Measurements from ENCODE around the gene ABCG1. TPM values are rescaled to one million over a fixed set of nuclear protein-coding genes. Genes with fewer than 3 reads are reported as not detected.

ABCG1 gene
- total RNA-seq, 1 experiment from 2014 or later = not detected

DNA sequence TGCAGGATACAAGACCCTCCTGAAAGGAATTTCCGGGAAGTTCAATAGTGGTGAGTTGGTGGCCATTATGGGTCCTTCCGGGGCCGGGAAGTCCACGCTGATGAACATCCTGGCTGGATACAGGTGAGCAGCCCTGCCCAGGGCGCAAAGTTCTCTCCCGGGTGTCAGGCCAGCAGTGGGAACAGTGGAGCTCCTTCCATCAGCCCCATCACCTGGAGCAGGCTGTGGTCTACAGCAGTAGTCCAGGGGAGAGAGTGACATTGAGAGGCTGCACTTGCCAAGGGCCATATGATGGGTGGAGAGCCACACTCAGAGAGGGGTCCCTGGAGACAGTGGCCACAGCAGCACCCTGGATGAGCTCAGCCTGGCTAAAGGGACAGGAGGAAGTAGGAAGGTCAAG, 52.1 kb downstream of the ABCG1 start:
- no peak for DNase-seq (ENCODE audit: low read depth)

DNA sequence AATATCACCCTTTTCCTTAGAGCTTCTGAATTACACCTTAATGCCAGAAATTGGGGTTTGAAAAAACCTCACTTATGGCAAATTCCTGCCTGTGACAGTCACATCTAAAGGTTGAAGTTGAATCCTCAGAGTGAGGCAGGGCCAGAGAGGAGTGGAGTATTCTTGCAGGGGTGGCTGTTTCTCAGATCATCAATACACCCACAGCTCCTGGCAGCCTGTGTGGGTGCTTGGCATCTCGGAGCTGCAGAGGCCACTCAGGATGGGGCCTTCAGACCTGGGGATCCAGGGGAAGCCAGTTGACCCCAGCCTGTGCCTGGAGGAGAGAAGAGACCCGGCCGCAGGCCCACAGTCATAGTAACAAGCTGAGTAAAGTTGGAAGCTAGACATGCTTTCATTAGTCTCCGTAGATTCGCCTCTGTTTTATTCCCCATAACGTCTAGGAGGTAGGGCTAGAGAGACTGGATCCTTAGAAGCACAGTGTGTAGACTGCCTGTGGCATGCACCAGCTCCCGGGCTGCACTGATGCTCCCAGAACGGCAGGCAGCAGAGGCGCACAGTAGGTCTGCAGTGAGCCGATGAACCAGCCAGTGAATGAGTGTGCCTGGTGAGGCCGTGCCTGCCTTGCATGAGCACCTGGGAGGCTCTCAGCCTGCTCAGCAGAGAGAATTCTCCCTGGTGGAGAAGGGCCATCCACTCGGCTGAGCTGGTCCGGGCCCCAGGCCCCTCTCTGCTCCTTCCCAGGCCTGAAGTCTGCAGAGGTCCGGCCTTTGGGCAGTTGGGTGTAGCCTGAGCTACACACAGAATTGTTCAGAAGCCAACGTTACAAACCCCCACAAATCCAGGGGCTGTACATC, 53.4 kb downstream of the ABCG1 start:
- no peak for DNase-seq (ENCODE audit: low read depth)

- no peak for DNase-seq (ENCODE audit: low read depth)
These were observed 54.2 kb downstream of the ABCG1 start for GRCh38 chr21:42272984-42273600.

DNA sequence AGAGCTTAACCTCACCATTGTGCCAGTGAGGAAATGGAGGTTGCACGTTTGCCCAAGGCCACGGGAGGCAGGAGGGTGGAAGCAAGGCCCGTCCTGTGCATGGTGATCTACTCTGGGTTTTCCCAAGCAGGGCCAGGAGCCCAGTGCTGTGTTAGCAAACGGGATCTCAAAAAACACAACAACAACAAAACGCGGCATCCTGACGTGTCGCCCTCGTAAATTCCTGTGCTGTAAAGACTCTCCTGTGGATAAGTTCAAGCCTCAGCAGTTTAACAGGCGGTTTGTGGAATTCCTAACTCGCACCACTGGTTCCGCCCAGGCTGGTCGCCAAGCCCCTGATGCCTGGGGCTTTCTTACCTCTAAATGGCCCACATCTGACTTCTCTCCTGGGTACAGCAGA, 57.1 kb downstream of the ABCG1 start:
- DNase-seq (ENCODE audit: low read depth) = no peak

DNA sequence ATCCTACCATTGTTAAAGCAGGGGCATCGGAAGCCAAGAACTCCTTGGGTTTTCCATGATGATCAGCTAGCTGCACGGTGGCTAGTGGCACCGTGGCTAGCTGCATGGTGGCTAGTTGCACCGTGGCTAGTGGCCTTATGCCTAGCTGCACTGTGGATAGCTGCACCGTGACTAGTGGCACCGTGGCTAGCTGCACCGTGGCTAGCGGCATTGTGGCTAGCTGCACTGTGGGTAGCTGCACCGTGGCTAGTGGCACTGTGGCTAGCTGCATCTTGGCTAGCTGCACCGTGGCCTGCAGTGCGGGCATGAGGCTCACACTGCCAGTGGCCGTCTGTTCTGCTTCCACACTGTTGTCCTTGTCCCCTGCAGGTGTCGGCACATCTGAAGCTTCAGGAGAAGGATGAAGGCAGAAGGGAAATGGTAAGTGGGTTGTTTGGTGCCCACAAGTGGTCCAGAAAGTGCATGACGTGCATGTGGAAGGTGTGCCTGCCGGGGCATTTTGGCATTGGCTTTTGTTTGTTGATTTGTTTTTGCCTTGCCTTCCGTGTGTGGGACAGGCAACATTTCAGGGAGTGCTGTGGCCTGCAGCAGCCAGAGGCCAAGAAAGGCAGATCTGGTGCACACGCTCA, 57.7 kb downstream of the ABCG1 start:
- DNase-seq (ENCODE audit: low read depth) = no peak

GRCh38 chr21:42277593-42277992, 58.7 kb downstream of the ABCG1 start:
- no peak for DNase-seq (ENCODE audit: low read depth)

GRCh38 chr21:42278451-42279149, 59.7 kb downstream of the ABCG1 start:
- no peak for DNase-seq (ENCODE audit: low read depth)

DNA sequence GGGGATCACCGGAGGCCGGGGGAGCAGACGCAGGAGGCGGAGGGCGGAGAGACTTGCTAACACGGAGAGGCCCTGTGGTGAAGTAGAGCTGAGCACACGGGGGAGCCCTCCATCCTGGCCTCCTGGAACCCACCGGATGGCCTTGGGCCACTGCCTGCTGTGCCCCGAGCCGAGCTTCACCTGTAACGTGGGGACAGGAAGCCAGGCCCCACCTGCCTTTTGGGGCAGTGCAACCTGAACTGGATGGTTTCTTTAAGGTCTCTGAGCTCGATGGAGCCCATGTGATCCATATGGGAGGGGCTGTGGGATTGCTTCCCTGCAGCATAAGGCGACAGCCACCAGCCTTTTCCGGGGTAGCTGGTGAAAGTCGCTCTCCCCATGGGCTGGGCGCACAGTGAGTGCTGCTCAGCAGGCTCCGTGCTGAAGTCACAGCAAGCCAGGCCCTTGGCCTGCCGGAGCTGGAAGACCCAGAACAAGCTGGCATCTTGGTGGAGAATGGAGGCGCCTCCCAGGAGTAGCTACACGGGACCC, 60.5 kb downstream of the ABCG1 start:
- DNase-seq (ENCODE audit: low read depth) = no peak

DNA sequence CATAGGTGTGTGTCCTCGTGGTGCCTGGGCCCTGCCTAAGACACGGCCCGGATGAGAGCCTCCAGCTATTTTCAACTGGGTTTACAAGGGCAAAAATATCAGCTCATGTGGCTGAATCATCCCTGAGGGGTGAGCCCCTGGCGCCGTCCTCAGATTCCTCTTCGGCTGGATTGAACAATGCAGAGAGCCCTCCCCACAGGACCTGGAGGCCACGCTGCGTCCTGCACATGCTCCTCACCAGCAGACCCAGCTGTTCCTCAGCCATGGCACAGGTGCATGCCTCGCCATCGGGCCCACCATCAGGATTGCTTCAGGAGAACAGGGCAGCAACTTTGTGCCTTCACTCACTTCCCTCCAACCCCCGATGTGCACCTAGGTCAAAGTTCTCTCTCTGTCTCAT, 60.9 kb downstream of the ABCG1 start:
- no peak for DNase-seq (ENCODE audit: low read depth)

DNA sequence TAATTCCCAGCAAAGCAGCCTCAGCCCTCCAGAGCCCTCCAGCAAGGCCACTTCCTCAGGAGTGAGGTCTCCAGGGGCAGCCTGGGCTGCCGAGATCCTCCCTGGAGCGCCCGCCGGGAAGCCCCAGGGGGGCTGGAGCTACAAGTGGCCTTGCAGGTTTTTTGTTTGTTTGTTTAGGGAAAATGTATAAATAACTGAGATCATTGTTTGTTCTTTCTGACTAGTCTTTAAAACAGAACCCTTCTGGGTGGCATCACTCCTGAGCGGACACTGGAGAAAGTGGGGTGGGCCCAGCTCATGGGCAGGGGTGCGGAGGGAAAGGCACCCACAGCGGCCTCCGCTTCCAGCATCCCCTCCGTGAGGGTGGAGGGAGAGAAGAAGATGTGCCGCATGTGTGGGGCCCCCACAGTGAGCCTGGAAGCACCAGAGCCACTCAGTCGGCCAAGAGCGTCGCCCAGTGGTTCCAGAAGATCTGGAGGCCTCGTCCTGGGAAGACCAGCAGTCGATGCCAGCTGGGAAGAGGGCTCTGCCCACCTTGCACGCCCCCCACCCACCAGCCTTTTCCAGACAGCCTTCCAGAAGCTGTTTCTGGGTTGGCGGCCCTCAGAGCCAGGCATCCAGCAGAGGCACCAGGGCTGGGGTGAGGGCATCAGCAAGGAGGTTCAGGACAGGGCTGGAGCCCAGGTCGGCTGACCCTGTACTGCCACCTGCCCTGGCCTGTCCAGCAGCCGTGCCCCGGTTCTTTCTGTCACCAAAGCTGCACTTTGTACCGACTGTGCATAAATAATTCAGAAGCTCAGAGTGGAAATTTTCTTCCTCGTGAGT, 61.6 kb downstream of the ABCG1 start:
- DNase-seq (ENCODE audit: low read depth) = no peak

GRCh38 chr21:42281181-42281680, 62.3 kb downstream of the ABCG1 start:
- no peak for DNase-seq (ENCODE audit: low read depth)

DNA sequence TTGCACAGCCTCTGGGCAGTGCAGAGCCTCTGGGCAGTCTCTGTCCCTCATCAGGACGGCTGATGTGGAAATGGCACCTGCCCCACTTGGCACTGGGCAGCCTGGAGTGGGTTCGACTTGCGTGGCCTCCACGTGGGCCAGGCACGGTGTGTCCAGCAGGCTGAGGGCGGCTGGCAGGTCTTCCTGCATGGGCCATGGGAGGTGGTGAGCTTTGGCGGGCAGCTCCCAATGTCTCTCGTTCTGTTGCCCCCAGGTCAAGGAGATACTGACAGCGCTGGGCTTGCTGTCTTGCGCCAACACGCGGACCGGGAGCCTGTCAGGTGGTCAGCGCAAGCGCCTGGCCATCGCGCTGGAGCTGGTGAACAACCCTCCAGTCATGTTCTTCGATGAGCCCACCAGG, 63.1 kb downstream of the ABCG1 start:
- DNase-seq (ENCODE audit: low read depth) = no peak

GRCh38 chr21:42282715-42283114, 63.8 kb downstream of the ABCG1 start:
- DNase-seq (ENCODE audit: low read depth) = no peak

DNA sequence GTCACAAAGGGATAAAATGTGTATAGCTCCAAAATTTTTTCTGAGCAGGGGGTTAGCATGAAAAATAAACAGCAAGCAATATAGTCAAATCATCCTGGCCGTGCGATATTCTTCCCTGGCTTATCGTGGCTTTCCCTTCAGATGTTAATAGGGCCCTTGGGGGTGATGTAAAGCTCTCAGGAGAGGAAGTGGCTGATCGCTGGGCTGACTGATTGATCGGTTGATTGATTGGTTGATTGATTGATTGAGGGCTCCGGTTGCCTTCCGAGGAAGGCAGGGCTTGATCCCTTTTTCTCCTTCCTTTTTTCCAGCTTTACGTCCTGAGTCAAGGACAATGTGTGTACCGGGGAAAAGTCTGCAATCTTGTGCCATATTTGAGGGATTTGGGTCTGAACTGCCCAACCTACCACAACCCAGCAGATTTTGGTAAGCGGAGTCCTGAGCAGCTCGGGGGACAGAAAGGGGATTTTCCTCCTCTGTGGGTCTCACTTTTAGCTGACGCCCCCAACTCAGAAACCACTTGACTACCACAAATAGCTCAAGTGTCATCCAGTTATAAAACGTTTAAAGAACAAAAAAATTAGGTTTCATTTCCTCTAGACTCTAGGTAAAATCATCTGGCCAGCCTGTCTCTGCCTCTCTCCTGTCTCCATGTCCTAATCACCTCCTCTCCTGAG, 66.8 kb downstream of the ABCG1 start:
- no peak for DNase-seq (ENCODE audit: low read depth)

GRCh38 chr21:42286416-42286815, 67.5 kb downstream of the ABCG1 start:
- DNase-seq (ENCODE audit: low read depth) = no peak

- no peak for DNase-seq (ENCODE audit: low read depth)
These were observed 68.5 kb downstream of the ABCG1 start for GRCh38 chr21:42287193-42288083.

GRCh38 chr21:42288962-42289361, 70.0 kb downstream of the ABCG1 start:
- no peak for DNase-seq (ENCODE audit: low read depth)

GRCh38 chr21:42289926-42290325, 71.0 kb downstream of the ABCG1 start:
- no peak for DNase-seq (ENCODE audit: low read depth)

DNA sequence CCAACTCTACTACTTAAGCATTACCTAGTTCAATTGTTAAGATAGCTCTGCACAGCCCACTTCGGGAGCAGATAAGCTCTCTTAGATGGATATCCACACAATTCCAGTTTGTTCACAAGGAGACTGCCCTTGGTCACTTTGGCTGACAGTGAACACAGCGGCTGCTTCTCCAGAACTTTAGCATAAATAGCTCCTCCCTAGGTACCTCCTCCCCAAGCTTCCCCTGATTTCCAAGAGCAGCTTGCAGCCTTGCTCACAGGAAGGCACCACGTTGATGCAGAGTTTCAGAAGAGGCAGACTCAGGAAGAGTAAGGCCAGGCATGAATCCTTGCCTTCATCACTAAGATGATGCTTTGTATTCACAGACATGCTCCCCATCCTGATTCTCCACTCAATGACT, 71.6 kb downstream of the ABCG1 start:
- no peak for DNase-seq (ENCODE audit: low read depth)
